ENCODE results near the gene SELENOW.
"Not testable (repeated sequence)": the region's sequence is repeated elsewhere in the genome, so short reads cannot be mapped to it uniquely, and the experiment has no call there.

Gene SELENOW

GRCh38 chr19:47787307-47787706 is 8.8 kb downstream of the SELENOW start:
- DNase-seq = not testable (repeated sequence)

DNA sequence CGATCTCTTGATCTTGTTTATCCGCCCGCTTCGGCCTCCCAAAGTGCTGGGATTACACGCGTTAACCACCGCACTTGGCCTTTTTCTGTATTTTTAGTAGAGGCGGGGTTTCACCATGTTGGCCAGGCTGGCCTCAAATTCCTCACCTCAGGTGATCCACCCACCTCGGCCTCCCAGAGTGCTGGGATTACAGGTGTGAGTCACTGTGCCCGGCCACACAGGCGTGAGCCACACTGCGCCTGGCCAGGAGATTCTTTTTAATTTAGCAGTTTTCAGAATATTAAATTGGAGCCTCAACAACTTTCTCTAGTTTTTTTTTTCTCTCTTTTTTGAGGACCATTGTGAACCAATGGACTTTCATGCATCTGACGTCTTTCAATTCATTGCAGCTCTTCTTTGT is 11.3 kb downstream of the SELENOW start:
- not testable (repeated sequence) for DNase-seq

- peak in 1 of 2 experiments; percentile 23 for DNase-seq
Measured at GRCh38 chr19:47790398-47790814, 11.9 kb downstream of the SELENOW start.

DNA sequence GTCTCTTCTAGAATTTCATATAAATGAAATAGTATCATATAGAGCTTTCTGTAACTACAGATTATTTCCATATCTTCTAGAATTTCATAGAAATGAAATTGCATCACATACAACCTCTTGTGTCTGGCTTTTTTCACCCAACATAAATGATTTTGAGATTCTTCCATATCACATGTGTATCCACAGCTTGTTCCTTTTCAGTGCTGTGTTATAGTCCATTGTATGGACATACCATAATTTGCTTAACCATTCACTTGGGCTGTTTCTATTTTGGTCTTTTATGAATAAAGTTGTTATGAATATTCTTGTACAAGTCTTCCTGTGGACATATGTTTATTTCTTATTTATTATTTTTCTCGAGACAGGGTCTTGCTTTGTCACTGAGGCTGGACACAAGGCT is 14.1 kb downstream of the SELENOW start:
- DNase-seq = no peak

DNA sequence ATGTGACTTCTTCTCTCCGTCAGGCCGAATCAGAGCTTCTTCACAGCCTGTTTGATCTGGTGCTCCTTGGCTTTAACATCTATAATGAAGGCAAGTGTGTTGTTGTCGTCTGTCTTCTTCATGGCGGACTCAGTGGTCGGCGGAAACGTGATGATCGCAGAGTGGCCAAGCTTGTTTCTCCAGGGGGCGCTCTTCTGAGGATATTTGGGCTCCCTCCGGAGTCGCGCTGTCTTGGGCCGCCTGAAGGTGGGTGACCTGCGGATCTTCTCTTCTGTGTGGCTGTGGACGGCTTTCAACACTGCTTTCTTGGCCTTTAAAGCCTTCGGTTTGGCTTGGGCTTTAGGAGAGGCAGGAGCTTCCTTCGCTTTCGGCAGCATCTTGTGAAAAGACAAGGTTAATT is 16.0 kb downstream of the SELENOW start:
- no peak for DNase-seq

DNA sequence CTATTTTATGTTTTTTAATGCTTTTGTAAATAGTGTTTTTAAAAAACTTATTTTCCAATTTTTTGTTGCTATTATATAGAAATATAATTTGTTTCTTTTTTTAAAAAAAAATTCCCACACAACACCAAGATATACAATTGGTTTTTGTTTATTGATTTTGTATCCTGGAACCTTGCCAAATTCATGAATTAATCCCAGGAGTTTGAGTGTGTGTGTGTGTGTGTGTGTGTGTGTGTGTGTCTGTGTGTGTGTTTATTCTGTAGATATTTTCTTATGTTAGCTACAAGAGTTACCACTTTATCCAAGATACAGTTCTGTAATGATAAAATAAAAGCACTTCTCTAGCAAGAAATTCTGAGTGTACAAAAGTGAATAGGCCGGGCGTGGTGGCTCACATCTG is 18.3 kb downstream of the SELENOW start:
- no peak for DNase-seq

GRCh38 chr19:47797996-47798903 is 19.7 kb downstream of the SELENOW start:
- DNase-seq = no peak

DNA sequence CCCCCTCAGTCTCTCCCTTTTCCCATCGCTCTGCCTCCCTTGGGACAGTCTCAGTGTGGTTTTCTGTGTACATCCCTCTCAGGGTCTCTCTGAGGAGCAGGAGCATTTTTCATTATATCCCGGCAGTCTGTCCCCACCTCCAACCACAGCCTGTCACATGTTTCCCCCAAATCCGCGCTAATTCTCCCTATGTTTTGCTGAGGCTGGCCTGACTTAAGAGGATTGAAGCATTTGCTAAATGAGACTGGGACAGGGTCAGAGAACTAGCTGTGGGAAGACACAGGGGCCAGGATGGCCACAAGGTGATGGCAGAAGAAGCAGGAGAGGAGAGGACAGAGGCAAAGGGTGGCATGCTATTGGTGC is 20.4 kb downstream of the SELENOW start:
- DNase-seq = no peak

DNA sequence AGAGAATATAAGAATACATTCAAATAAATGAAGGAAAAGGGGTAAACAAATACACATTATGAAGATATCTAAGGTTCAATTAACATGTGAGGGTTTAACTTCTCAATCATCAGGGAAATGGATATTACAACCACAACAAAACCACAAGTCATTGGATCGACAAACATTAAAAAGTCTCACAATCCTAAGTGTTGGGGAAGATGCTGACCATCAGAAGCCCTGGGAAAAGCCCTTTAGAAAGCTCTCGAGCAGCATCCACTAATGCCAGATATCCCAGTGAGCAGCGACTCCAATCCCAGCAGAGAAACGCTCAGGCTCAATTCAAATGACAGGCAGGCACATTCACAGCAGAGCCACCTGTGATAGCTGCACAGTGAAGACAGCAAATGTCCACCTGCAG is 22.8 kb downstream of the SELENOW start:
- no peak for DNase-seq

GRCh38 chr19:47802521-47803043 is 24.1 kb downstream of the SELENOW start:
- DNase-seq = no peak

DNA sequence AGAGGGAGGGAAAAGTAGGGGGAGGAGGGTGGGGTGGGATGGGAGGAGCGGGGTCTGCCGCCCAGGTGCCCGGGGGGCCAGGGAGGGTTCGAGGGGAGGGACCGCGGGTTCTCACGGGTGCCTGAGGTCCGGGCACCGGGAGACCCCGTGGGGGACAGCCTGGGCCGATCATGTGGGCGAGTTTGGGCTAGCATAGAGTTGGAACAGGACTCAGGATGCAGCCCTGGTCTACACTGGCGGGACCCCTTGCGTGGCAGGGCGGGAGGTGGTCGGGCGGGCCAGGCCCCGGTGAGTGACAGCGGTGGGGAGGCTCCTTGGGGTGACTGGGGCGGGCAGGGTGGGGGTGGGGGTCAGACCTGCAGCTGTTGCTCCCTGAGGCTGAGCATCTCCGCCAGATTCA is 24.6 kb downstream of the SELENOW start:
- DNase-seq = not testable (repeated sequence)

GRCh38 chr19:47803671-47804070 is 25.2 kb downstream of the SELENOW start:
- DNase-seq = not testable (repeated sequence)

DNA sequence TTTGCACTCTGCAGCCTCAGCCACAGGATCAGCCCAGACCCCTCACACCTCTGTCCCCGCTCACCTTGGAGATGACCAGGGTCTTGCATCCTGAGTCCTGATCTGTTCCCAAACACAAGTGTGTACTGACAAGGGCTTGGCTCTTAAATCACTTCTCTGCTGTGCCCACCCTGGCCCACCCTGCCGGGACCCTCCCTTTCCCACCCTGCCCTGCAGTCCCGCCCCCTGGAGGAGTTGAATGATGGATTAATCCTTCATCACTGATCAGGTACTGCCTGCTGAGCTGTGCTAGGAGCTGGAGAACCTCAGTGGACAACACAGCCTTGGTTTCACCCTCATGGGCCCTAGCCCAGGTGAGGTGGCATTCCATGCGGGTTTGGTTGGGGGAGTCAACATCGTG is 25.9 kb downstream of the SELENOW start, which contains the start of gene TPRX1:
TSS of gene TPRX1 (minus strand) at position 101 of the 400 bp plus-strand sequence. CDS start at position 89, 12 bp downstream.
- not testable (repeated sequence) for DNase-seq

GRCh38 chr19:47805313-47805712 is 26.8 kb downstream of the SELENOW start:
- DNase-seq = no peak

- no peak for DNase-seq
Measured at GRCh38 chr19:47806435-47806834, 27.9 kb downstream of the SELENOW start.

DNA sequence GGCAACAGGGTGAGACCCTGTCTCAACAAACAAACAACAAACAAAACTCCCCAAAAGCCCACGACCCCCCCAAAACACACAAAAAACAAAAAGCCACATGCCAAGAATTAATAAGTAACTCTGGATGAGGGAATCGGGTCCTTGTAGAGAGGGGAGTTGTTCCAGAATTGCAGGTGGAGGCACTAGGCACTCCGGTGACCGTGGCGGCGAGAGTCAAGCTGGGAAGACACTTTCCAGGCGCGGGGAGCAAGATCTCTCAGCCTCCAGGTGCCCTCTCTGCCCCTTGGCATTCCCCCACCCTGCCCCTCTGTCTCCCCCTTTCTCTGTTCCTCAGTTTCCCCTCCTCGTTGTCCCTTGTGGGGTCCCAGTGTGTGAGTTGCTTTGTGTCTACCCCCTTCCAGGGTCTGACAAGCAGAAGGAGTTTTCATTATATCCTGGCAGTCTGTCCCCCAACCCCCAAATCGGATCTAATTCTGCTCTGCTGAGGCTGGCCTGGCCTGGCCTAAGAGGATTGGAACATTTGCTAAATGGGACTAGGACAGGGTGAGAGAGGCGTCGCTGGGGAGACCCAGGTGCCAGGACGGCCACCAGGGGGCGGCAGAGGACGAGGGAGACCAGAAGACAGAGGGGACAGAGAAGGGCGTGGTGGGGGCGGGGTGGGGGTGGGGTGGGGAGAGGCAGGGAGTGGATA is 34.9 kb downstream of the SELENOW start:
- peak; percentile 8 to 12 for DNase-seq

GRCh38 chr19:47813995-47814328 is 35.5 kb downstream of the SELENOW start:
- no peak for DNase-seq

GRCh38 chr19:47816270-47816669 is 37.8 kb downstream of the SELENOW start:
- not testable (repeated sequence) for DNase-seq

- not testable (repeated sequence) for DNase-seq
Measured at GRCh38 chr19:47818221-47818620, 39.7 kb downstream of the SELENOW start.

- no peak for DNase-seq
Measured at GRCh38 chr19:47819858-47820257, 41.4 kb downstream of the SELENOW start.

GRCh38 chr19:47820410-47820809 is 41.9 kb downstream of the SELENOW start:
- DNase-seq = no peak

DNA sequence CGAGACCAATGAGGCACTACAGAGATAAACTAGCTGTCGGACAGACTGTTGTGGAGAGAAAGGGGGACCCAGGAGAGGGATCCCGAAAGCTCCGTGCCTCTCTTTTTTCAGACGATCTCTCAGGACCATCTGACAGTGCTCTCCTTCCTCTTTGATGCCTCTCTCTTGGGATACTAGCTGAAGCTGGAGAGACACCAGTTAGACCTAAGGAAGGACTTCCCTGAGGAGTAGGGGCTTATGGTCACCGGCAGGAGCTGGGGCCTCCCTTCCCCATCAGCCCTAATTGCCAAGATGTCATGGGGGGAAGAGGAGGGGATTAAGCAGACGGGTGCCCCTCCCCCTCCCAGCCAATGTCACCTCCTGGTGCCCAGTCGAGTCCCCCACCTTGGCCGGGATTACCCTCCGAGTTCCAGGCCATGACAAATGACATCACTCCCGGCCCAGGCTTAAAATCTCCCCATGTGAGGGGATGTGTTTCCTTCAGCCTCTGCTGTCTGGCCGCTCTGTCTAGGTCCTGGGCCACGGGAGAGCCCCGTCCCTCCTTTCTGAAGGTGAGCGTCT is 43.0 kb downstream of the SELENOW start, which contains the start of gene CRX:
TSS of gene CRX (plus strand) at position 478 of the 561 bp plus-strand sequence. CDS start 12,507 bp downstream, outside the sequence.
- no peak for DNase-seq

DNA sequence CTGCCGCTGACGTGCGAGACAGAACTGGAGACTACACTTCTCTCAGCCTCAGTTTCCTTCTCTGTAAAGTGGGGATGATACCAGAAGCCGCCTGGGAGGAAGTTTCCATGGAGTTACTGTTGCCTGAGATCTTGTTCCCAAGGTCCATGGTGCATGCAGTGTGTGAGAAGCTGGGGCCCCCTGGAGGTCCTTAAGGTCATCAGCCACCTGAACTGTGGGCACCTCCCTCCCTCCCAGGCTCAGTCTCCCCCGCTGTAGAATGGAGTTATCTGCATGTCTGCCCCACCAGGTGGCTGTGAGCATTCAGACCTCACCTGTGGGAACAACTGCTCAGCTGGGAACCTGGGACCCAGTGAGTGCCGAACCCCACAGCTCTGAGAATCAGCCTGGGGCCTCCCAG is 45.9 kb downstream of the SELENOW start:
- no peak for DNase-seq
